GM12878 (cell line): ENCODE results near the gene CYP26A1. TPM values are rescaled to one million over a fixed set of nuclear protein-coding genes. Genes with fewer than 3 reads are reported as not detected.

Experiments used
- CBFB ChIP-seq: IDR thresholded peaks from 2 replicates; pipeline ENCODE4 v1.6.1; 2016; ENCODE audit warnings: antibody characterized with exemption, low read depth
- HDAC2 ChIP-seq: fragments of 200-600 bp; sonication (generic); IDR thresholded peaks from 2 replicates; pipeline ENCODE4 v1.6.1; 2017
- MTA3 ChIP-seq: IDR thresholded peaks from 2 replicates; pipeline ENCODE4 v1.6.1; 2012; ENCODE audit warnings: low read length, inconsistent platforms, borderline replicate concordance
- SPI1 ChIP-seq: IDR thresholded peaks from 2 replicates; pipeline ENCODE4 v1.6.1; 2011; ENCODE audit warnings: low read depth, mild to moderate bottlenecking, low read length, moderate library complexity, borderline replicate concordance; ENCODE audit not compliant: insufficient read depth
- SRF ChIP-seq, 2 experiments: IDR thresholded peaks; 2 replicates each; pipeline ENCODE4 v1.6.1; 2011; ENCODE audit warnings: low read depth in 2 of 2, low read length in 2 of 2, mild to moderate bottlenecking in 1 of 2, moderate library complexity in 1 of 2
- ZBTB40 ChIP-seq: fragments of 450-650 bp; IDR thresholded peaks from 2 replicates; pipeline ENCODE4 v1.6.1; 2016; ENCODE audit warnings: mild to moderate bottlenecking, moderate library complexity, borderline replicate concordance
- ZNF207 ChIP-seq: fragments of 450-650 bp; IDR thresholded peaks from 2 replicates; pipeline ENCODE4 v1.6.1; 2014; ENCODE audit warnings: antibody characterized with exemption, mild to moderate bottlenecking, borderline replicate concordance
- ZNF217 ChIP-seq: fragments of 450-650 bp; IDR thresholded peaks from 2 replicates; pipeline ENCODE4 v1.6.1; 2017; ENCODE audit warnings: antibody characterized with exemption, mild to moderate bottlenecking
- polyA plus RNA-seq, 11 experiments: library from polyadenylated mRNA; depleted of rRNA in 4 of 11; unstranded in 6 of 11; stranded (reverse) in 5 of 11; fragments of >200 nt; fragmentation: Nextera tagmentation in 4 of 11; fragmentation: Illumina TruSeq in 1 of 11; extraction: Ambion mirVana in 4 of 11; extraction: Trizol in 1 of 11; gene quantifications; 1 replicate in 1 of 11; 2 replicates in 10 of 11; pipeline versions ENCODE4 v1.2.1 to v1.2.3, GENCODE V29; 2011 to 2016; ENCODE audit warnings: inconsistent platforms in 2 of 11, missing spikeins in 2 of 11, low read depth in 1 of 11
- total RNA-seq, 4 experiments: library from RNA; depleted of rRNA in 3 of 4; stranded (reverse); fragments of >200 nt in 3 of 4; fragmentation: Illumina TruSeq in 1 of 4; extraction: Trizol in 1 of 4; gene quantifications; 2 replicates each; pipeline versions ENCODE4 v1.2.1 to v1.2.3, GENCODE V29; 2013 to 2021
- TF ChIP-seq, protein P1 (sequence below): fragments of 450-650 bp; IDR thresholded peaks from 2 replicates; pipeline ENCODE4 v1.6.1; 2017; ENCODE audit warnings: low read depth, mild to moderate bottlenecking, moderate library complexity
- TF ChIP-seq, protein P2 (sequence below): IDR thresholded peaks from 2 replicates; pipeline ENCODE4 v1.6.1; 2012; ENCODE audit warnings: low read length, inconsistent platforms

Gene CYP26A1
- total and polyA plus RNA-seq, 10 of the 15 experiments (the other 5 are each of a cell fraction or from before 2014, with no cell fraction given), result not detected

DNA sequence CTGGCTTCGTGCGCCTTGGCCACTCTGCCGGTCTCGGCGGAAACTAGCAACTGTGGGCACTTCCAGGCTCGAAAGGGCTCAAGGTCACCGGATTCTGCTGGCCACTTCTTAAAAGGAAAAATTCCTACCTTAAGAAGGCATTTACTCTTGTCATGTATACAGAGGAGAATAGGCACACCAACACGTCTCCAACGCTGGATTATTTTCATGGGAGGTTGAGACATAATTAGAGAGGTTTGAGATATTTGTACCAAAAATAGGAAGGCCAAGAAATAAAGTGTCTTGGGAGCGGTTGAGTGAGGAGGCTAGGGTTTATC is 4.5 kb upstream of the CYP26A1 start (continued):
- TF ChIP-seq, protein P1, sequence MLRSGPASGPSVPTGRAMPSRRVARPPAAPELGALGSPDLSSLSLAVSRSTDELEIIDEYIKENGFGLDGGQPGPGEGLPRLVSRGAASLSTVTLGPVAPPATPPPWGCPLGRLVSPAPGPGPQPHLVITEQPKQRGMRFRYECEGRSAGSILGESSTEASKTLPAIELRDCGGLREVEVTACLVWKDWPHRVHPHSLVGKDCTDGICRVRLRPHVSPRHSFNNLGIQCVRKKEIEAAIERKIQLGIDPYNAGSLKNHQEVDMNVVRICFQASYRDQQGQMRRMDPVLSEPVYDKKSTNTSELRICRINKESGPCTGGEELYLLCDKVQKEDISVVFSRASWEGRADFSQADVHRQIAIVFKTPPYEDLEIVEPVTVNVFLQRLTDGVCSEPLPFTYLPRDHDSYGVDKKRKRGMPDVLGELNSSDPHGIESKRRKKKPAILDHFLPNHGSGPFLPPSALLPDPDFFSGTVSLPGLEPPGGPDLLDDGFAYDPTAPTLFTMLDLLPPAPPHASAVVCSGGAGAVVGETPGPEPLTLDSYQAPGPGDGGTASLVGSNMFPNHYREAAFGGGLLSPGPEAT, result no peak
- TF ChIP-seq ZNF217 (no peak), SPI1 (no peak), ZNF207 (no peak), CBFB (no peak), SRF (IDR thresholded peaks at IDR 0.05; ENCODE audit: low read depth in 2 of 2, low read length in 2 of 2) (no peak), MTA3 (no peak), HDAC2 (no peak), ZBTB40 (no peak)
- TF ChIP-seq, protein P2, sequence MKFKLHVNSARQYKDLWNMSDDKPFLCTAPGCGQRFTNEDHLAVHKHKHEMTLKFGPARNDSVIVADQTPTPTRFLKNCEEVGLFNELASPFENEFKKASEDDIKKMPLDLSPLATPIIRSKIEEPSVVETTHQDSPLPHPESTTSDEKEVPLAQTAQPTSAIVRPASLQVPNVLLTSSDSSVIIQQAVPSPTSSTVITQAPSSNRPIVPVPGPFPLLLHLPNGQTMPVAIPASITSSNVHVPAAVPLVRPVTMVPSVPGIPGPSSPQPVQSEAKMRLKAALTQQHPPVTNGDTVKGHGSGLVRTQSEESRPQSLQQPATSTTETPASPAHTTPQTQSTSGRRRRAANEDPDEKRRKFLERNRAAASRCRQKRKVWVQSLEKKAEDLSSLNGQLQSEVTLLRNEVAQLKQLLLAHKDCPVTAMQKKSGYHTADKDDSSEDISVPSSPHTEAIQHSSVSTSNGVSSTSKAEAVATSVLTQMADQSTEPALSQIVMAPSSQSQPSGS, result no peak
